Colonic mucosa (tissue), 4 donors: ENCODE data around the gene GAS7. TPM values are rescaled to one million over a fixed set of nuclear protein-coding genes. Genes with fewer than 3 reads are reported as not detected.

ENCODE experiments used
- DNase-seq: peaks from one replicate; pipeline ENCODE4 v3.0.0-alpha.2; 2020
- H3K27ac ChIP-seq: fragments of 200-600 bp; one replicate; pipeline ENCODE4 v1.8.0; 2021
- H3K27me3 ChIP-seq: fragments of 200-600 bp; one replicate; pipeline ENCODE4 v1.8.0; 2021
- H3K36me3 ChIP-seq: fragments of 200-600 bp; one replicate; pipeline ENCODE4 v1.8.0; 2021
- H3K4me1 ChIP-seq: fragments of 200-600 bp; one replicate; pipeline ENCODE4 v1.8.0; 2021; ENCODE audit warnings: mild to moderate bottlenecking
- H3K4me3 ChIP-seq: fragments of 200-600 bp; one replicate; pipeline ENCODE4 v1.8.0; 2021
- H3K9ac ChIP-seq, 2 donors: one replicate each; pipeline ENCODE4 v1.7.0; 2013; ENCODE audit warnings: control low read depth in 2 of 2, low read depth in 2 of 2, low read length in 2 of 2
- H3K9me3 ChIP-seq: fragments of 200-600 bp; one replicate; pipeline ENCODE4 v1.8.0; 2021
- CTCF ChIP-seq: fragments of 200-600 bp; IDR thresholded peaks from one replicate; pipeline ENCODE4 v1.8.0; 2022; ENCODE audit warnings: antibody characterized with exemption, mild to moderate bottlenecking
- intact Hi-C: fragments of 100-400 bp; cut with DNase I; formaldehyde crosslinking; loops from one replicate; pipeline ENCODE4 v1.14.1; 2022
- total RNA-seq, 2 donors: library from RNA; stranded (reverse); fragmentation: NEBNext Ultra II Directional in 1 of 2; extraction: Animal tissue kit (Norgen Biotek cat#: 25700) in 1 of 2; gene quantifications; one replicate each; pipeline ENCODE4 v1.2.1, GENCODE V29; 2021
- donor health status: healthy.
- donor health status: DM: no; HTN: no; CAD: no.
- donor health status: DM: no; HTN: no; CAD: no.

The GAS7 gene
- total RNA-seq, 2 donors from 2014 or later = 4.7 to 17.0 TPM

GRCh38 chr17:9968008-9968407, 230.4 kb downstream of the GAS7 start:
- no peak for DNase-seq
- H3K9me3 ChIP-seq = no peaks in the 10 kb centered on the region
- no peak overlapping the region for H3K9ac ChIP-seq
- no peaks in the 10 kb centered on the region for H3K27me3 ChIP-seq
- H3K36me3 ChIP-seq = no peaks in the 10 kb centered on the region
- no peaks in the 10 kb centered on the region for H3K4me1 ChIP-seq
- intact Hi-C loops = no loop called here
- TF ChIP-seq CTCF = no peak
- H3K4me3 ChIP-seq = no peak overlapping the region
- H3K27ac ChIP-seq = no peak overlapping the region

GRCh38 chr17:9959377-9959981, 238.9 kb downstream of the GAS7 start:
- Histone ChIP-seq H3K36me3 (no peaks in the 10 kb centered on the region), H3K9me3 (no peaks in the 10 kb centered on the region), H3K27me3 (no peaks in the 10 kb centered on the region), H3K4me1 (no peaks in the 10 kb centered on the region), H3K4me3 (no peak overlapping the region), H3K27ac (no peak overlapping the region), H3K9ac (no peak overlapping the region)
- peak; percentile 40 for DNase-seq
- intact Hi-C loops = no loop called here
- TF ChIP-seq CTCF = peak; percentile 21

- no peak for TF ChIP-seq CTCF
- Histone ChIP-seq H3K4me3 (no peak overlapping the region), H3K27me3 (no peaks in the 10 kb centered on the region), H3K4me1 (no peaks in the 10 kb centered on the region), H3K27ac (no peak overlapping the region), H3K36me3 (no peaks in the 10 kb centered on the region), H3K9me3 (no peaks in the 10 kb centered on the region), H3K9ac (no peak overlapping the region)
- DNase-seq = no peak
- intact Hi-C loops = no loop called here
Measured at GRCh38 chr17:9958586-9959281, 239.7 kb downstream of the GAS7 start.

- no peaks in the 10 kb centered on the region for H3K9me3 ChIP-seq
- H3K27ac ChIP-seq = no peak overlapping the region
- H3K36me3 ChIP-seq = no peaks in the 10 kb centered on the region
- no peaks in the 10 kb centered on the region for H3K4me1 ChIP-seq
- TF ChIP-seq CTCF = no peak
- no peak overlapping the region for H3K9ac ChIP-seq
- no peak for DNase-seq
- H3K27me3 ChIP-seq = no peaks in the 10 kb centered on the region
- intact Hi-C loops = no loop called here
- H3K4me3 ChIP-seq = no peak overlapping the region
Measured at GRCh38 chr17:9957244-9957643, 241.2 kb downstream of the GAS7 start.

GRCh38 chr17:9956474-9957131, 241.8 kb downstream of the GAS7 start:
- intact Hi-C loops = no loop called here
- Histone ChIP-seq H3K36me3 (no peaks in the 10 kb centered on the region), H3K9ac (no peak overlapping the region), H3K27ac (no peak overlapping the region), H3K4me3 (no peak overlapping the region), H3K27me3 (no peaks in the 10 kb centered on the region), H3K4me1 (no peaks in the 10 kb centered on the region), H3K9me3 (no peaks in the 10 kb centered on the region)
- TF ChIP-seq CTCF = no peak
- no peak for DNase-seq
